ENCODE data around the gene TXLNB. TPM values are rescaled to one million over a fixed set of nuclear protein-coding genes. Genes with fewer than 3 reads are reported as not detected.

The TXLNB gene
- total and polyA plus RNA-seq, 2 donors (not counting 3 experiments of a cell fraction or from before 2014, with no cell fraction given): 0.04 to 0.18 TPM

GRCh38 chr6:139324301-139324555, 32.4 kb upstream of the TXLNB start:
- H3K9me1 ChIP-seq (replicated peaks; ENCODE audit: control insufficient read depth, extremely low read depth, insufficient read depth, low read length): no peaks in the 10 kb centered on the region
- POLR2A ChIA-PET: no interaction called here
- DNase-seq (ENCODE audit: low read depth, low spot score) (no peak), FAIRE-seq (no peak)
- TF ChIP-seq MYC (IDR thresholded peaks at IDR 0.05; ENCODE audit: low read depth, low read length) (no peak), EZH2 (IDR thresholded peaks at IDR 0.05; ENCODE audit: borderline replicate concordance, low read depth, low read length, severe bottlenecking) (no peak), POLR2A (IDR thresholded peaks at IDR 0.05; ENCODE audit: low read depth, low read length) (no peak), MAX (IDR thresholded peaks at IDR 0.05; ENCODE audit: insufficient read depth, insufficient read length) (no peak), GATA2 (IDR thresholded peaks at IDR 0.05; ENCODE audit: insufficient read depth, insufficient read length, low read depth, low read length) (no peak), FOS (IDR thresholded peaks at IDR 0.05; ENCODE audit: borderline replicate concordance, insufficient read depth, low read length) (no peak), JUN (IDR thresholded peaks at IDR 0.05; ENCODE audit: borderline replicate concordance, insufficient read depth, insufficient read length, low read depth) (no peak), POLR2AphosphoS5 (IDR thresholded peaks at IDR 0.05; ENCODE audit: insufficient read depth, low read depth, low read length) (no peak)
- TF ChIP-seq, protein P1, sequence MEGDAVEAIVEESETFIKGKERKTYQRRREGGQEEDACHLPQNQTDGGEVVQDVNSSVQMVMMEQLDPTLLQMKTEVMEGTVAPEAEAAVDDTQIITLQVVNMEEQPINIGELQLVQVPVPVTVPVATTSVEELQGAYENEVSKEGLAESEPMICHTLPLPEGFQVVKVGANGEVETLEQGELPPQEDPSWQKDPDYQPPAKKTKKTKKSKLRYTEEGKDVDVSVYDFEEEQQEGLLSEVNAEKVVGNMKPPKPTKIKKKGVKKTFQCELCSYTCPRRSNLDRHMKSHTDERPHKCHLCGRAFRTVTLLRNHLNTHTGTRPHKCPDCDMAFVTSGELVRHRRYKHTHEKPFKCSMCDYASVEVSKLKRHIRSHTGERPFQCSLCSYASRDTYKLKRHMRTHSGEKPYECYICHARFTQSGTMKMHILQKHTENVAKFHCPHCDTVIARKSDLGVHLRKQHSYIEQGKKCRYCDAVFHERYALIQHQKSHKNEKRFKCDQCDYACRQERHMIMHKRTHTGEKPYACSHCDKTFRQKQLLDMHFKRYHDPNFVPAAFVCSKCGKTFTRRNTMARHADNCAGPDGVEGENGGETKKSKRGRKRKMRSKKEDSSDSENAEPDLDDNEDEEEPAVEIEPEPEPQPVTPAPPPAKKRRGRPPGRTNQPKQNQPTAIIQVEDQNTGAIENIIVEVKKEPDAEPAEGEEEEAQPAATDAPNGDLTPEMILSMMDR (IDR thresholded peaks at IDR 0.05; ENCODE audit: extremely low read depth in 1 of 2, insufficient read depth in 1 of 2, low read depth in 1 of 2, low read length in 2 of 2): no peak
- no TSS peak for BruUV-seq (replicated peaks)
- no peak overlapping the region for H3K9ac ChIP-seq (replicated peaks; ENCODE audit: extremely low read depth, insufficient read depth, low read length)
- H3K36me3 ChIP-seq (ENCODE audit: control insufficient read depth in 2 of 2, extremely low read depth in 1 of 2, insufficient read depth in 2 of 2, low read length in 2 of 2): no peaks in the 10 kb centered on the region
- H3K4me3 ChIP-seq (replicated peaks in 1 of 3; ENCODE audit: insufficient read depth in 1 of 3, low read depth in 1 of 3, low read length in 3 of 3): no peak overlapping the region
- CTCF ChIA-PET: interaction anchor here (0.9 to 1.3 kb wide), 2 partner anchors 34 to 40 kb away, joined by 3 to 6 read pairs; no protein-coding TSS in a partner anchor
- no peaks in the 10 kb centered on the region for H4K20me1 ChIP-seq (replicated peaks; ENCODE audit: control insufficient read depth, extremely low read depth, insufficient read depth, low read length)
- peak overlapping the region; percentile 71 for H3K27ac ChIP-seq (ENCODE audit: insufficient read depth, low read depth, low read length)
- intact Hi-C loops (cut with micrococcal nuclease) (no loop called here), dilution Hi-C loops (cut with MboI; ENCODE audit: extremely low pct_ligation_motif_present, low sequenced_read_pairs) (no loop called here)
- no peaks in the 10 kb centered on the region for H3K27me3 ChIP-seq (ENCODE audit: control insufficient read depth in 2 of 2, insufficient read depth in 2 of 2, low read length in 2 of 2)
- H3K79me2 ChIP-seq (ENCODE audit: control insufficient read depth, insufficient read depth, low read length): no peaks in the 10 kb centered on the region
- no peak overlapping the region for H2AFZ ChIP-seq (ENCODE audit: low read depth, low read length)
- peak overlapping the region; percentile 28 for H3K4me2 ChIP-seq (ENCODE audit: insufficient read depth, low read length)
- no peaks in the 10 kb centered on the region for H3K9me3 ChIP-seq (replicated peaks; ENCODE audit: control insufficient read depth, insufficient read depth, low read length)
- peaks cover 6% of the 10 kb centered on the region for H3K4me1 ChIP-seq (ENCODE audit: control insufficient read depth, extremely low read depth, insufficient read depth, low read length)

Measured in endothelial cell of umbilical vein (primary cell).